ENCODE measurements around the gene NBAS. TPM values are rescaled to one million over a fixed set of nuclear protein-coding genes. Genes with fewer than 3 reads are reported as not detected.

NBAS gene
- polyA plus RNA-seq, 1 donor (not counting 4 experiments of a cell fraction or from before 2014, with no cell fraction given) = 27.9 TPM

GRCh38 chr2:15354596-15355366, 206.4 kb downstream of the NBAS start:
- H3K4me1 ChIP-seq (ENCODE audit: control insufficient read depth, extremely low read depth, insufficient read depth, low read length) = peaks cover 1% of the 10 kb centered on the region
- dilution Hi-C loops (cut with MboI; ENCODE audit: extremely low pct_ligation_motif_present, low sequenced_read_pairs) = no loop called here
- no peak for TF ChIP-seq CTCF (optimal IDR thresholded peaks at IDR 0.05 in 1 of 3, IDR thresholded peaks at IDR 0.05 in 1 of 3, conservative IDR thresholded peaks at IDR 0.05 in 1 of 3; ENCODE audit: extremely low read depth in 1 of 3, insufficient read depth in 2 of 3, low read length in 3 of 3)
- TF ChIP-seq EZH2 (IDR thresholded peaks at IDR 0.05; ENCODE audit: low read length) = no peak
- FAIRE-seq (no peak), DNase-seq (ENCODE audit: low read depth, low spot score) (no peak)
- H3K9ac ChIP-seq (ENCODE audit: control insufficient read depth, extremely low read depth, insufficient read depth, low read length) = no peak overlapping the region
- H3K27ac ChIP-seq (ENCODE audit: control insufficient read depth, insufficient read depth, low read length) = no peak overlapping the region
- H3K4me3 ChIP-seq (ENCODE audit: control insufficient read depth in 2 of 3, extremely low read depth in 1 of 3, insufficient read depth in 2 of 3, low read depth in 1 of 3, low read length in 3 of 3) = no peak overlapping the region
- H3K79me2 ChIP-seq (ENCODE audit: control insufficient read depth, insufficient read depth, low read length) = no peaks in the 10 kb centered on the region
- no peaks in the 10 kb centered on the region for H3K9me3 ChIP-seq (ENCODE audit: control insufficient read depth, low read depth, low read length)
- no peak overlapping the region for H3K4me2 ChIP-seq (ENCODE audit: control insufficient read depth, extremely low read depth, insufficient read depth, low read depth, low read length)
- H3K36me3 ChIP-seq (ENCODE audit: control insufficient read depth in 2 of 2, extremely low read depth in 1 of 2, insufficient read depth in 2 of 2, low read length in 2 of 2) = peaks cover 3 to 11% of the 10 kb centered on the region in 2 experiments
- H3K27me3 ChIP-seq (ENCODE audit: control insufficient read depth, extremely low read depth, insufficient read depth, low read length) = no peaks in the 10 kb centered on the region
- no peaks in the 10 kb centered on the region for H3K9me1 ChIP-seq (ENCODE audit: control insufficient read depth, extremely low read depth, insufficient read depth, low read length)
- H4K20me1 ChIP-seq (ENCODE audit: control insufficient read depth, extremely low read depth, insufficient read depth, low read length) = no peaks in the 10 kb centered on the region
- H2AFZ ChIP-seq (ENCODE audit: control insufficient read depth, low read length) = no peak overlapping the region

GRCh38 chr2:15352363-15352762, 208.8 kb downstream of the NBAS start:
- Histone ChIP-seq H2AFZ (ENCODE audit: control insufficient read depth, low read length) (no peak overlapping the region), H3K4me2 (ENCODE audit: control insufficient read depth, extremely low read depth, insufficient read depth, low read depth, low read length) (no peak overlapping the region), H3K79me2 (ENCODE audit: control insufficient read depth, insufficient read depth, low read length) (no peaks in the 10 kb centered on the region), H3K9ac (ENCODE audit: control insufficient read depth, extremely low read depth, insufficient read depth, low read length) (no peak overlapping the region), H3K27me3 (ENCODE audit: control insufficient read depth, extremely low read depth, insufficient read depth, low read length) (no peaks in the 10 kb centered on the region), H3K9me3 (ENCODE audit: control insufficient read depth, low read depth, low read length) (no peaks in the 10 kb centered on the region), H3K36me3 (ENCODE audit: control insufficient read depth in 2 of 2, extremely low read depth in 1 of 2, insufficient read depth in 2 of 2, low read length in 2 of 2) (peaks cover 3 to 11% of the 10 kb centered on the region in 2 experiments), H3K9me1 (ENCODE audit: control insufficient read depth, extremely low read depth, insufficient read depth, low read length) (no peaks in the 10 kb centered on the region), H3K27ac (ENCODE audit: control insufficient read depth, insufficient read depth, low read length) (no peak overlapping the region), H3K4me1 (ENCODE audit: control insufficient read depth, extremely low read depth, insufficient read depth, low read length) (no peaks in the 10 kb centered on the region), H4K20me1 (ENCODE audit: control insufficient read depth, extremely low read depth, insufficient read depth, low read length) (no peaks in the 10 kb centered on the region), H3K4me3 (ENCODE audit: control insufficient read depth in 2 of 3, extremely low read depth in 1 of 3, insufficient read depth in 2 of 3, low read depth in 1 of 3, low read length in 3 of 3) (no peak overlapping the region)
- no peak for DNase-seq (ENCODE audit: low read depth, low spot score)
- TF ChIP-seq EZH2 (IDR thresholded peaks at IDR 0.05; ENCODE audit: low read length) (no peak), CTCF (optimal IDR thresholded peaks at IDR 0.05 in 1 of 3, IDR thresholded peaks at IDR 0.05 in 1 of 3, conservative IDR thresholded peaks at IDR 0.05 in 1 of 3; ENCODE audit: extremely low read depth in 1 of 3, insufficient read depth in 2 of 3, low read length in 3 of 3) (no peak)
- dilution Hi-C loops (cut with MboI; ENCODE audit: extremely low pct_ligation_motif_present, low sequenced_read_pairs) = no loop called here
- no peak for FAIRE-seq

Measured in keratinocyte (primary cell).